GM21360 (cell line): ENCODE results near the gene GLE1.

ENCODE experiments used
- ATAC-seq: cut with Tn5 transposase; IDR thresholded peaks from one replicate; pipeline ENCODE4 v1.9.1; 2021; ENCODE audit warnings: mild to moderate bottlenecking, moderate library complexity; ENCODE audit not compliant: unreplicated experiment

Gene GLE1

GRCh38 chr9:128504485-128505413 lies at the start of gene GLE1:
TSS of gene GLE1 (plus strand) at chr9:128504719. CDS start at chr9:128504806, 87 bp downstream.
- peak; percentile 77 for ATAC-seq

- ATAC-seq = no peak
Observed at GRCh38 chr9:128454991-128455390, 49.5 kb upstream of the GLE1 start.

GRCh38 chr9:128455849-128456612 lies 48.5 kb upstream of the GLE1 start, which contains the start of gene ODF2:
TSS of gene ODF2 (plus strand) at chr9:128456006. CDS start at chr9:128456092, 86 bp downstream.
- peak; percentile 77 for ATAC-seq

DNA sequence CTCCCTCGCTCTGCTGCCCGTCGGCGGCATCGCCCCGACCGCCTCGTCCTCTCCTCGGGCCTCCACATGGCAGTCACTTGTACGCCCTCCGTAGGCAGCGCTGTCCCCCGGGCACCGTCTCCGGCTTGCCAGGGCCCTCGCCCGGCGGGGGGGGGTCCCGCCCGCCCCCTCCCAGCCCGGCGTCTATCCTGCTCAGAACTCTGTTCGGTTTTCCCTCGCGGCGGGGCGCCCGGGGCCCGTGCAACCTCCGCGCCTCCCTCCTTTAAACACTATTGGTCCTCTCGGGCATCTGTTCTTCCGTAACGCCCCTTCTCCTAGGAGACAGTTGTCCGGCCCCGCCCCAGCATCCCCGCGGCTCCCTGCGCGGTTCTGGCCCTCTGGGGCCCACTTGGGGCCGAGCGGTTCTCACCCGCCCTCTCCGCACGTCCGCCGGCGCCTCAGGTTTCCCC lies 47.9 kb upstream of the GLE1 start:
- ATAC-seq = peak; percentile 46

DNA sequence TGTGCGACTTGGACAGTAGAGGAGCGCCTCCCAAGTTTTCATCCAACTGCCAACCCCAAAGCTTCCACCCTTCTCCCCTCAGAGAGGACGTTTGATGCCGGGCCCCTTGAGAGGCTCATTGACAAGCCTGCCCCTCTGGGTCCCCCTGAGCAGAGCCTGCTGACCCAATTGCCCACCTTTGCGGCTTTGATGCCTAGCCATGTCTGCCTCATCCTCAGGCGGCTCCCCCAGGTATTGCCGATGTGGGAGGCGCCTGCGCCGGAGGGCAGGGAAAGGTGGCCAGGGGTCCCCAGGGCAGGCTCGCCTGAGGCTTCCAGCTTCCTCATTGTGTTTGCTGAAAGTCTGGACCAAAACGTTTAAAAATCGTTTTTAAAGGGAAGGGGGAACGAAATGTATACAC lies 47.3 kb upstream of the GLE1 start:
- ATAC-seq = no peak

DNA sequence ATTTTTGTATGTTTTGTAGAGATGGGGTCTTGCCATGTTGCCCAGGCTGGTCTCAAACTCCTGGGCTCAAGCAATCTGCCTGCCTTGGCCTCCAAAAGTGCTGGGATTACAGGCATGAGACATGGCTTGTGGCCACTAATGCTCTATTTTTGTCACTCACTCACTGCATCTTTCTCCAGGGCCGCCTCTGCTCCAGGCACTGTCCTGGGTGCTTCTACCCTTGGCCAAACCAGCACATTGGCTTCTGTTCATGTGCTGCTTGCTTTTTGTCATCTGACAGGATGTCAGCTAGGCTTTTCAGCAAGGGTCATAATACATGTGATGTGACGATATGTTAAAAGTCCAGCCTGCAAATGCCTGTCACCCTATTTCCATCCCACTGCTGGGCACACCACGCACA lies 45.5 kb upstream of the GLE1 start:
- ATAC-seq = no peak

DNA sequence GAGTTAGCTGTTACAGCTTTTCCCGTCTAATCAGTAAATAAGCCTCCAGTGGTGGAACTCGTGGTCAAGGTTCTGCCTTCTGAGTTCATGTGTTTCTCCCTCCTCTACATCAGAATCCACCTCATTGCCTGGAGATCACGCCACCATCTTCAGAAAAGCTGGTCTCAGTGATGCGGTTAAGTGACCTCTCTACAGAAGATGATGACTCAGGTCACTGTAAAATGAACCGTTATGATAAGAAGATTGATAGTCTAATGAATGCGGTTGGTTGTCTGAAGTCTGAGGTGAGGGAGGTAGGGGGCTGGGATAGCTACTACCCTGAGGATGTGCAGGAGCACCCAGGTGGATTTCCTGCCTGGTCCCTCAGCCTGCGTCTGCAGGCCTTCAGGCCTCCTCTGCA lies 35.4 kb upstream of the GLE1 start:
- no peak for ATAC-seq

DNA sequence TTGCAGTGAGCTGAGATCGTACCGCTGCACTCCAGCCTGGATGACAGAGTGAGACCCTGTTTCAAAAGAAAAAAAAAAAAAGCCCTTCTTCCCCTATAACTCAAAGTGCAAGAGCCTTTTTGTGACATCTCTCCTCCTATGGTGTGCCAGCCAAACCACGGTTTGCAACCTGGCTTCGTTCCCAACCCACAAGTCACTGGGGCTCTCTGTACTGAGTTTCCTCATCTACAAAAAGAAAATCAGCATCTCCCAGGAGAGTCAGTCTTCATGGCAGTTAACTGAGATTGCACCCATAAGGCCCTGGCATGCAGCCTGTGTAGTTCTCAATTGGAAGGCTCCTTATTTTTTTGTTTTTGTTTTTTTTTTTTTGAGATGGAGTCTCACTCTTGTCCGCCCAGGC lies 34.0 kb upstream of the GLE1 start:
- ATAC-seq = no peak

DNA sequence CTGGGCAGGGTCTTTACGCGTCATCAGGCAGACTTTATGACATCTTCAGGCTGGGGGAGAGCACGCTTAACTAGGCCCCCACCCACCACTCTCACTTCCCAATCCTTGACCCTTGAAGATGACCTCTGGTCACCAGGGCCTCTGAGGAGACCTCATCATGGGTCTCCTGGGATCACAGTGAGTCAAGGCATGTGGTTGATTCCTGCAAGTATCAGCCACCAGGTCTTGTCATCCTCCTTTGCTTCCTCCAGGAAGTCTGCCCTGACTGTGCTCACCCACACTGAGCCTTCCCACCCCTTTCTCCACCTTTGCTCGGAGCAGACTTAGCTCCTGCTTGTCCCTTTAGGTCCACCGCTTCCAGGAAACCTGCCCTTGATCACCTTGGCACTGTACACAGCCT lies 31.4 kb upstream of the GLE1 start:
- no peak for ATAC-seq

- ATAC-seq = no peak
Observed at GRCh38 chr9:128475867-128476266, 28.7 kb upstream of the GLE1 start.

DNA sequence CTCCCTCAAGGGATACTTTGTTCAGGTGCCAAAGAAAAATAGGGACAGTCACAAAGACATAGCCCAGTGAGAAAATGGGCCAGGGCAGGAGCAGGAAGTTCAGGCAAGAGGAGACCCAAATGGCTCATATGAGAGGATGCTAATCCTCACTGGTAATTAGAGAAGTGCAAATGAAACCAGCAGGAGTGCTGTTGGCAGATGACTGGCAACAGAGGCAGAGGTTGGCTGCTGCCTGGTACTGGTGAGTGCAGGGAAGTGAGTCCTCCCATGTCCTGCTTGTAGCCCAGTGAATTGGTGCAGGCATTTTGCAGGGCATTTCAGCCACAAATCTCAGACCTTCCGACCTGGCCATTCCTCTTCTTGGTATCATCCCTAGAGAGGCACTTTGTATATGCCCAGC lies 25.3 kb upstream of the GLE1 start:
- ATAC-seq = no peak

GRCh38 chr9:128481561-128481960 lies 23.0 kb upstream of the GLE1 start:
- ATAC-seq = no peak

DNA sequence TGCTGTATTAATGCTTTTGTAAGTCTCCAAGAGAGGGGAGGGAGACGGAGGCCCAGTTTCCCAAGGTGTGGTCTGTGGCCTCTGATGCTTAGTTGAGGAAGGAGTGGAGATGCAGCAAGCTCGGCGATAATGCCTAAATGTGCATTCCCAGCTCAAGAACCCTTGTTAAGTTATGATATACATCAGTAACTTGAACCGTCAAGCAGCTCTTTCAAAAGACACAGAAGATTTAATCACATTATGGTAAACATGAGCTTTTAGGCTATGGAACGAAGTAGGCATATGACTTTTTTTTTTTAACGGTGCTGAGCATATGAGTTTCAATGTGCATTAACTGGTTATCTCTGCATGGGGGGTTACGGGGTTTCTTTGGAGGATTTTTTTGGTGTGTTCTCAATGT lies 22.3 kb upstream of the GLE1 start:
- no peak for ATAC-seq

DNA sequence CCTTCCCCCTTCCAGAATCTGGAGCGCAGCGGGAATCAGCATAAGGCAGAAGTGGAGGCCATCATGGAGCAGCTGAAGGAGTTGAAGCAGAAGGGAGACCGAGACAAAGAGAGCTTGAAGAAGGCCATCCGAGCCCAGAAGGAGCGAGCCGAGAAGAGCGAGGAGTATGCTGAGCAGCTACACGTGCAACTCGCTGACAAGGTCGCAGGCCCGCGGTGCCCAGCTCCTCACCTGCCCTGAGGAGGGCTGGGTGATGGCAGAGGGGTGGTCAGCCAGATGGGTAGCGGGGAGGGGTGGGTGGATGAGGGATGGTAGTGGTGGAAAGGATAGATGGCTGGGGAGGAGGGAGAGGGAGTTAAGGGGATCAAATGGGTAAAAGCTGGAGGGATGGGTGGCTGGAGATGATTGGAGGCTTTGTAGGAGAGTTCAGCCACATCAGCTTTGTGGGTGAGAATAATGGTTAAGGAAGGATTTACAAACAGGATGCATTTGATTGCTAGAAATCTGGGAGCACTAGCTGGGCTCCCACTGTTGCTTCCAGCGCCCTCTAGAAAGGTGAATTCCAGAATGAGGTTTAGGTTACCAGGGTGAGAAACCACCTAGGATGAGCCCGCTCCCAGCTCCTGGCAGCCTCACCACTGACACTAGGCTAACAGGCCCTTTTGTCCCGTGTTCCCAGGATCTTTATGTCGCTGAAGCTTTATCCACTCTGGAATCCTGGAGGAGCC lies 19.7 kb upstream of the GLE1 start:
- ATAC-seq = no peak

GRCh38 chr9:128485414-128485855 lies 19.1 kb upstream of the GLE1 start:
- no peak for ATAC-seq

DNA sequence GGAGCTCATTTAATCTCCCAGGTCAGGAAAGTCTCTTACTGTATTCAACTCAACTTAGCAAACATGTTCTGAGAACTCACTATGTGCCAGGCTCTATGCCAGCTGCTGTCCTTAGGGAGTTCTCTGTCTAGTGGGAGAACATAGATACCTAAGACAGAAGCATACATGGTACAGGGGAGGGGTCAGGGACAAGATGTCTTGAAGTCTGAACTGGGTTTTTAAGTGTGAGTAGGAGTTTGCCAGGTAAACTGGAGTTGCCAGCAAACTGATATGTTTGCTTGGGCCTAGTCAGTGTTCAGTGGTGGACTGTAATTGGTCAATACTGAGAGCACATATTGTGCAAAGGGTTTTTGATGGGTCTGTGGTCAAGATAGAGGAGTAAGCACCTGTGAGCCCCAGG lies 18.3 kb upstream of the GLE1 start:
- no peak for ATAC-seq

GRCh38 chr9:128493424-128493823 lies 11.1 kb upstream of the GLE1 start:
- no peak for ATAC-seq

DNA sequence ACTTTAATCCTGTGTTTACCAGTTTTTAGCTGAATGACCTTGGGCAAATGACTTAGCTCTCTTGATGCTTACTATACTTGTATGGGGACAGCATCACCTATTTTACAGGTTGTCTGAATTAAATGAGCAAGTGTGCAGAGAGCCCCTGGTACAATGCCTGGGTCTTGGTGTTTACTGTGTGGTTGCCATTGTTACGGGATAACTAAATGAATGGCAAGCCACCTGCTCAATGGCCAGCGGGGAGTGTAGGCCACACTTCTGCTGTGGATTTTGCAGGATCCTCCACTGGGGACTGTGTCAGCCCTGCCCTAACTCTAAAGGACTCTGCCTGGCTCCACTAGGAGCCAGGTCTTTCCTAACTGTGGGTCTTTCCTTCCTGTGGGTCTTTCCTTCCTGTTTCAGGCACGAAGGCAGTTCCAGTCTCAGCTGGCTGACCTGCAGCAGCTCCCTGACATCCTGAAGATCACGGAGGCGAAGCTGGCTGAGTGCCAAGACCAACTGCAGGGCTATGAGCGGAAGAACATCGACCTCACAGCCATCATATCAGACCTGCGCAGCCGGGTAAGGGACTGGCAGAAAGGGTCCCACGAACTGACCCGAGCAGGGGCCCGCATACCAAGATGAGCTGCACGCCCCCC lies 10.3 kb upstream of the GLE1 start:
- no peak for ATAC-seq

- ATAC-seq = no peak
Observed at GRCh38 chr9:128494746-128495129, 9.8 kb upstream of the GLE1 start.

DNA sequence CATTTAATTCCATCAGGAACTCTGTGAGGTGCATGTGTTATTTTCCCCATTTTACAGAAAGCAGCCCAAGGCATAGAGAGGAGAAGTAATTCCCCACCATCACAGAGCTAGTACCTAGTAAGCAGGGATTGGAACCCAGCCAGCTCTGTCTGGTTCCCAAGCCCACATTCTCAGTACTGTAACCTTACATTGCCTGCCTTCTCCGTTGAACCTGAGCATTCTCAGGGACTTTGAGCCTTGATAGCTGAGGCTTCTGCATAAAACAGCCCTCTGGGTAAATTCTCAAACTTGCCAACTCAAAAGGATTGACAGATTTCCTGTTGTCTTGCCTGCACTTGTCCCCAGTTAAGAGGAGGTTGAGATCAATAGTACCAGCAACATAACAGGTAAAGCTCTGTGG lies 9.2 kb upstream of the GLE1 start:
- no peak for ATAC-seq
